ENCODE measurements around the gene PTN. TPM values are rescaled to one million over a fixed set of nuclear protein-coding genes. Genes with fewer than 3 reads are reported as not detected.
"Not testable (repeated sequence)": the region's sequence is repeated elsewhere in the genome, so short reads cannot be mapped to it uniquely, and the experiment has no call there.

The PTN gene
- polyA plus RNA-seq, 2 donors = 88.2 to 97.1 TPM

GRCh38 chr7:137245186-137245585, 98.3 kb downstream of the PTN start:
- Histone ChIP-seq H3K36me3 (ENCODE audit: control insufficient read depth in 2 of 2, insufficient read depth in 2 of 2, low read length in 1 of 2) (no peaks in the 10 kb centered on the region), H3K27ac (ENCODE audit: low read depth in 2 of 2, low read length in 1 of 2) (no peak overlapping the region), H3K4me1 (ENCODE audit: control insufficient read depth in 2 of 2, insufficient read depth in 2 of 2, low read length in 1 of 2) (no peaks in the 10 kb centered on the region), H3K4me3 (ENCODE audit: low read depth in 1 of 2, low read length in 2 of 2) (no peak overlapping the region), H3K9me3 (ENCODE audit: control insufficient read depth in 2 of 2, insufficient read depth in 1 of 2, low read depth in 1 of 2, low read length in 1 of 2) (peaks cover 0 to 3% of the 10 kb centered on the region in 2 donors), H3K27me3 (ENCODE audit: control insufficient read depth in 1 of 2, insufficient read depth in 2 of 2, low read length in 2 of 2) (no peaks in the 10 kb centered on the region)
- WGBS, 2 donors = 89 to 95% methylated on average over 4 of the region's 4 CpGs

GRCh38 chr7:137243741-137244140, 99.8 kb downstream of the PTN start:
- H3K27ac ChIP-seq (ENCODE audit: low read depth in 2 of 2, low read length in 1 of 2) = no peak overlapping the region
- no peaks in the 10 kb centered on the region for H3K4me1 ChIP-seq (ENCODE audit: control insufficient read depth in 2 of 2, insufficient read depth in 2 of 2, low read length in 1 of 2)
- WGBS, 2 donors = 90 to 94% methylated on average over 8 of the region's 8 CpGs
- H3K36me3 ChIP-seq (ENCODE audit: control insufficient read depth in 2 of 2, insufficient read depth in 2 of 2, low read length in 1 of 2) = no peaks in the 10 kb centered on the region
- no peak overlapping the region for H3K4me3 ChIP-seq (ENCODE audit: low read depth in 1 of 2, low read length in 2 of 2)
- peaks cover 0 to 3% of the 10 kb centered on the region in 2 donors for H3K9me3 ChIP-seq (ENCODE audit: control insufficient read depth in 2 of 2, insufficient read depth in 1 of 2, low read depth in 1 of 2, low read length in 1 of 2)
- no peaks in the 10 kb centered on the region for H3K27me3 ChIP-seq (ENCODE audit: control insufficient read depth in 1 of 2, insufficient read depth in 2 of 2, low read length in 2 of 2)

- H3K36me3 ChIP-seq (ENCODE audit: control insufficient read depth in 2 of 2, insufficient read depth in 2 of 2, low read length in 1 of 2) = no peaks in the 10 kb centered on the region
- H3K9me3 ChIP-seq (ENCODE audit: control insufficient read depth in 2 of 2, insufficient read depth in 1 of 2, low read depth in 1 of 2, low read length in 1 of 2) = peaks cover 0 to 3% of the 10 kb centered on the region in 2 donors
- H3K27ac ChIP-seq (ENCODE audit: low read depth in 2 of 2, low read length in 1 of 2) = no peak overlapping the region
- no peaks in the 10 kb centered on the region for H3K27me3 ChIP-seq (ENCODE audit: control insufficient read depth in 1 of 2, insufficient read depth in 2 of 2, low read length in 2 of 2)
- H3K4me3 ChIP-seq (ENCODE audit: low read depth in 1 of 2, low read length in 2 of 2) = no peak overlapping the region
- H3K4me1 ChIP-seq (ENCODE audit: control insufficient read depth in 2 of 2, insufficient read depth in 2 of 2, low read length in 1 of 2) = no peaks in the 10 kb centered on the region
- WGBS, 2 donors = 85 to 89% methylated on average over 7 of the region's 7 CpGs
These were observed 100.9 kb downstream of the PTN start for GRCh38 chr7:137242616-137243015.

- Histone ChIP-seq H3K9me3 (ENCODE audit: control insufficient read depth in 2 of 2, insufficient read depth in 1 of 2, low read depth in 1 of 2, low read length in 1 of 2) (peaks cover 0 to 3% of the 10 kb centered on the region in 2 donors), H3K4me1 (ENCODE audit: control insufficient read depth in 2 of 2, insufficient read depth in 2 of 2, low read length in 1 of 2) (no peaks in the 10 kb centered on the region), H3K4me3 (ENCODE audit: low read depth in 1 of 2, low read length in 2 of 2) (no peak overlapping the region), H3K27me3 (ENCODE audit: control insufficient read depth in 1 of 2, insufficient read depth in 2 of 2, low read length in 2 of 2) (no peaks in the 10 kb centered on the region), H3K27ac (ENCODE audit: low read depth in 2 of 2, low read length in 1 of 2) (no peak overlapping the region), H3K36me3 (ENCODE audit: control insufficient read depth in 2 of 2, insufficient read depth in 2 of 2, low read length in 1 of 2) (no peaks in the 10 kb centered on the region)
- WGBS, 2 donors = 58% methylated on average over 5 of the region's 5 CpGs
These were observed 101.7 kb downstream of the PTN start for GRCh38 chr7:137241655-137242360.

- 93 to 96% methylated on average over 3 of the region's 3 CpGs for whole genome bisulfite sequencing, 2 donors
- not testable (repeated sequence) for H3K9me3 ChIP-seq (ENCODE audit: control insufficient read depth in 2 of 2, insufficient read depth in 1 of 2, low read depth in 1 of 2, low read length in 1 of 2)
These were observed 104.3 kb downstream of the PTN start for GRCh38 chr7:137239186-137239585.

GRCh38 chr7:137235434-137235833, 108.1 kb downstream of the PTN start:
- WGBS, 2 donors = 84 to 88% methylated on average over 1 of the region's 1 CpG
- Histone ChIP-seq H3K4me3 (ENCODE audit: low read depth in 1 of 2, low read length in 2 of 2) (no peak overlapping the region), H3K9me3 (ENCODE audit: control insufficient read depth in 2 of 2, insufficient read depth in 1 of 2, low read depth in 1 of 2, low read length in 1 of 2) (no peaks in the 10 kb centered on the region), H3K4me1 (ENCODE audit: control insufficient read depth in 2 of 2, insufficient read depth in 2 of 2, low read length in 1 of 2) (no peaks in the 10 kb centered on the region), H3K36me3 (ENCODE audit: control insufficient read depth in 2 of 2, insufficient read depth in 2 of 2, low read length in 1 of 2) (no peaks in the 10 kb centered on the region), H3K27ac (ENCODE audit: low read depth in 2 of 2, low read length in 1 of 2) (no peak overlapping the region), H3K27me3 (ENCODE audit: control insufficient read depth in 1 of 2, insufficient read depth in 2 of 2, low read length in 2 of 2) (no peaks in the 10 kb centered on the region)

More at GRCh38 chr7:137239186-137239585, 104.3 kb downstream of the PTN start:
- not testable (repeated sequence) for H3K4me1 ChIP-seq (ENCODE audit: control insufficient read depth in 2 of 2, insufficient read depth in 2 of 2, low read length in 1 of 2); H3K4me3 ChIP-seq (ENCODE audit: low read depth in 1 of 2, low read length in 2 of 2); H3K27ac ChIP-seq (ENCODE audit: low read depth in 2 of 2, low read length in 1 of 2); H3K27me3 ChIP-seq (ENCODE audit: control insufficient read depth in 1 of 2, insufficient read depth in 2 of 2, low read length in 2 of 2); H3K36me3 ChIP-seq (ENCODE audit: control insufficient read depth in 2 of 2, insufficient read depth in 2 of 2, low read length in 1 of 2)

- Histone ChIP-seq H3K27me3 (ENCODE audit: control insufficient read depth in 1 of 2, insufficient read depth in 2 of 2, low read length in 2 of 2) (no peaks in the 10 kb centered on the region), H3K4me1 (ENCODE audit: control insufficient read depth in 2 of 2, insufficient read depth in 2 of 2, low read length in 1 of 2) (no peaks in the 10 kb centered on the region), H3K36me3 (ENCODE audit: control insufficient read depth in 2 of 2, insufficient read depth in 2 of 2, low read length in 1 of 2) (no peaks in the 10 kb centered on the region), H3K27ac (ENCODE audit: low read depth in 2 of 2, low read length in 1 of 2) (no peak overlapping the region), H3K9me3 (ENCODE audit: control insufficient read depth in 2 of 2, insufficient read depth in 1 of 2, low read depth in 1 of 2, low read length in 1 of 2) (no peaks in the 10 kb centered on the region), H3K4me3 (ENCODE audit: low read depth in 1 of 2, low read length in 2 of 2) (no peak overlapping the region)
- 79 to 88% methylated on average over 2 of the region's 2 CpGs for WGBS, 2 donors
These were observed 112.4 kb downstream of the PTN start for GRCh38 chr7:137231167-137231566.

GRCh38 chr7:137221467-137221866, 122.1 kb downstream of the PTN start:
- no peak overlapping the region for H3K27ac ChIP-seq (ENCODE audit: low read depth in 2 of 2, low read length in 1 of 2)
- H3K4me1 ChIP-seq (ENCODE audit: control insufficient read depth in 2 of 2, insufficient read depth in 2 of 2, low read length in 1 of 2) = no peaks in the 10 kb centered on the region
- no peak overlapping the region for H3K4me3 ChIP-seq (ENCODE audit: low read depth in 1 of 2, low read length in 2 of 2)
- H3K9me3 ChIP-seq (ENCODE audit: control insufficient read depth in 2 of 2, insufficient read depth in 1 of 2, low read depth in 1 of 2, low read length in 1 of 2) = no peaks in the 10 kb centered on the region
- H3K36me3 ChIP-seq (ENCODE audit: control insufficient read depth in 2 of 2, insufficient read depth in 2 of 2, low read length in 1 of 2) = no peaks in the 10 kb centered on the region
- WGBS, 2 donors = 81 to 94% methylated on average over 2 of the region's 3 CpGs
- no peaks in the 10 kb centered on the region for H3K27me3 ChIP-seq (ENCODE audit: control insufficient read depth in 1 of 2, insufficient read depth in 2 of 2, low read length in 2 of 2)

- WGBS, 2 donors = 89 to 90% methylated on average over 2 of the region's 2 CpGs
- H3K27ac ChIP-seq (ENCODE audit: low read depth in 2 of 2, low read length in 1 of 2) = no peak overlapping the region
- no peaks in the 10 kb centered on the region for H3K36me3 ChIP-seq (ENCODE audit: control insufficient read depth in 2 of 2, insufficient read depth in 2 of 2, low read length in 1 of 2)
- no peaks in the 10 kb centered on the region for H3K9me3 ChIP-seq (ENCODE audit: control insufficient read depth in 2 of 2, insufficient read depth in 1 of 2, low read depth in 1 of 2, low read length in 1 of 2)
- no peaks in the 10 kb centered on the region for H3K27me3 ChIP-seq (ENCODE audit: control insufficient read depth in 1 of 2, insufficient read depth in 2 of 2, low read length in 2 of 2)
- H3K4me3 ChIP-seq (ENCODE audit: low read depth in 1 of 2, low read length in 2 of 2) = no peak overlapping the region
- H3K4me1 ChIP-seq (ENCODE audit: control insufficient read depth in 2 of 2, insufficient read depth in 2 of 2, low read length in 1 of 2) = no peaks in the 10 kb centered on the region
These were observed 129.8 kb downstream of the PTN start for GRCh38 chr7:137213744-137214143.

GRCh38 chr7:137209151-137209817, 134.2 kb downstream of the PTN start:
- Histone ChIP-seq H3K27ac (ENCODE audit: low read depth in 2 of 2, low read length in 1 of 2) (peak overlapping the region in 1 of 2 donors; percentile 47), H3K4me1 (ENCODE audit: control insufficient read depth in 2 of 2, insufficient read depth in 2 of 2, low read length in 1 of 2) (no peaks in the 10 kb centered on the region), H3K9me3 (ENCODE audit: control insufficient read depth in 2 of 2, insufficient read depth in 1 of 2, low read depth in 1 of 2, low read length in 1 of 2) (no peaks in the 10 kb centered on the region), H3K36me3 (ENCODE audit: control insufficient read depth in 2 of 2, insufficient read depth in 2 of 2, low read length in 1 of 2) (no peaks in the 10 kb centered on the region), H3K27me3 (ENCODE audit: control insufficient read depth in 1 of 2, insufficient read depth in 2 of 2, low read length in 2 of 2) (no peaks in the 10 kb centered on the region), H3K4me3 (ENCODE audit: low read depth in 1 of 2, low read length in 2 of 2) (no peak overlapping the region)
- WGBS, 2 donors = 69 to 71% methylated on average over 5 of the region's 5 CpGs
